Measurements from ENCODE around the gene PSME3IP1.

The PSME3IP1 gene

DNA sequence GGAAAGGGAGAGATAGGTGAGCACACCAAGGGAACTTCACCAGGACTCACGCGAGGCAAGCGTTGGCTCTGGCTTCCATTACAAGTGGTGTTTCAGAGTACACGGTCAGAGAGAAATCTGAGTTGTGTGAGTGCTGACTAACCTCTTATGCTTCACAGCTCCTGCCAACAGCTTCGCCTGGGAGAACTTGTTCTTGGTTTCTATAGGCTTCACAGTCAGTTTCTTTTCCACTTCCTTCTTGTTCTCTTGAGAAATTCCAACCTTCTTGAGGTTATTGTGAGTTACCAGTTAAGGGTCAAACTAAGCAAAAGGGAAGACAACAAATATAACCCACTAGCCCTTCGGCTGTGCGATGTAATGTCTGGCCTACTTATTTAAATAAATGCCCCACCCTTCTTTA is 18.9 kb downstream of the PSME3IP1 start:
- no peak for FAIRE-seq

DNA sequence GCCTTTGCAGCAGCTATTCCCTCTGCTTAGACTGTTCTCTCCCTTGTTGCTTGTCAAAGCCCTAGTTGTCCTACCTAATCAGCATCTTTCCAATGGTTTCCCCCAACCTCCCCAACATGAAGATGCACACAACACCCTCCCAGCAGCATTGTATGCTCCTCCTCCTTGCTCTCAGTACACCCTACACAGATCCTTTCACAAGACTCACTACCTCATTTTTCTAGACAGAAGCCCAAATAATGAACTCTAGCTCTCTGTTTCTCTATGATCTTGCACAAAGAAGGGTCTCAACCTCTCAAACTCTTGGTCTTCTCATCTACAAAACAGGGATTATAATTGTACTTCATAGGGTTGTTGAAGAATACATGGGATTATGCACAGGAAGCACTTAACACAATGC is 19.4 kb downstream of the PSME3IP1 start:
- no peak for FAIRE-seq

DNA sequence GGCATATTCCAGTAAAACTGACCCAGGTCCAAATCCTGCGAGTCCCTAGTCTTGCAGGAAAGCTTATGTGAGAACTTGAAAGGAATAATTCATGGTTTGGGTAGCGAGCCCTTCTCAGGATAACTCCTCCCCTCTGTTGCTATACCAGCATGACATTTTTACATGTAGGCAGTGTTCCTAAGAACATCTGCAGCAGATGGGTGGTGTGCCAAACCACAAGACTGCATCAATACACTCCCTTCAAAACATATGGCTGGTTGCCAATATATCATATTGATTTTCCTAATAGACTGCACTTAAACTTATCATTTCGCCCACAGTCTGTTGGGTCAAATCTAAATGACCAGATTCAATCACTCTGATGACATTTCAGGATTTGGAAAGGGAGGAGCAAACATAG is 19.9 kb downstream of the PSME3IP1 start:
- FAIRE-seq = no peak

DNA sequence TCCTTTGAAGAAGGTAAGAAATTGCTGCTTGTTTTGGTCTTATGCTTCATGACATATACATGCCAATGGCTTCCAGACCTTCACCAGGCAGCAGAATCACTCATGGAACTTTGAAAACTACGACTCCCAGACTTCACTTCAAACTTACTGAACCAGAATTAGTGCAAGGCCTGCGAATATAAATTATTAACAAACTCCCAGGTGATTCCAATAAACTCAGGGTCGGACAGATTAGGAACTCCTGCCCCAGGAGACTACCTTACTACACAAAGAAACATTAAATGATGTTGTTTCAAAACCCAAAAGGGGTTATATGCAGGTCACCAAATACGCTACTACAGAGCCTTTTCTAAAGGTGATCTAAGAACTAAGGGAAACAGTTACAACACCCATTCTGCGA is 20.4 kb downstream of the PSME3IP1 start:
- no peak for FAIRE-seq

DNA sequence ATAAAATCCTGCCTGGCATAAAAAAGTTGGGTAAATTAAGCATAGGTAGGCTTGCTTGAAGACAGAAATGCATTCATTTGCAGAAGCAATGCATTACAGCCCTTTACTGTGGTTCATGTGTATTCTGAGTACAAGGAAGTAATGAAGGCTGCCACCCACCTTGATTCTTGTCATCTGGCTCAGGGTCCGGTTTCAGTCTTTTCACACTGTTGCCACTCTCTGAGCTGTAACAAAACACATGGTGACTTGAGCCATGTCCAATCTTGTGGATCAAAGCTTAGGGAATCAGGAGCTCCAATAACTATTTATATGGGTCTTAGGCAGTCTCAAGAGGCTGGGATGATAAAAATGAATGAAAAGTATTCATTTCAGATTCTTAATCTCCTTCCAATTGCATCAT is 22.0 kb downstream of the PSME3IP1 start:
- no peak for FAIRE-seq

DNA sequence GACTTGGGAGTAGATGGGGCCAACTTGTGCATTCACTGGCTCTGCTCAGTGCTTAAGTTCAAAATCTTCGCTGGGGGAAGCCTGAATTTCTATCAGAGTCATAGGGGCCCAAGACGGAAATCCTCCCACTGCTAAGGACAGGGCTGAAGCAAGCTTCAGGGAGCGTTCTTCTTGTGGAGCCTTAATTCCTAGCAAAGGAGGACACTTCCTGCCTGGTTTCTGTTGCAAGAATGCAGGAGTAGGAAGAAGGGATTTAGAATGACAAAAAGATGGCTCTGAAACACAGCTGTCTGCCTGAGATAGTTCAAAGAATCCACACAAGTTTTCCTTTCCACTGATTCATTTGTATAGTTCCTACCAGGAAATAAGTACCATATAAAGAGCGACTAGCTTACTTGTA is 26.4 kb downstream of the PSME3IP1 start:
- FAIRE-seq = no peak

DNA sequence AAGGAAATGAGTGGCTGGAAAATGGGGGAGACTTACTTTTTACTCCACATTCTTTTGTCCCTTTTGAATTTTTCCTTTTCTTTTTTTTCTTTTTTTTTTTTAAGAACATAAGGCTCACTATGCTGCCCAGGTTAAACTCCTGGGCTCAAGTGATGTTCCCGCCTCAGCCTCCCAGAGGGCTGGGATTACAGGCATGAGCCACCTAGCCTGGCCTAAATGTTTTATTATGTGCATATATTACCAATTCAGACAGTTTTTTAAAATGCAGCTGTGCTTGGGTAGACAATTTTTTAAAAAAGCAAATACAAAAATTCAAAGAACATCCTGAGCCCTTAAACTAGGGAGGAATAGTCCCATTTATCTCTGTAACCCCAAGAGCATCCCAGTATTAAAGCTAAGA is 28.3 kb downstream of the PSME3IP1 start:
- FAIRE-seq = no peak

DNA sequence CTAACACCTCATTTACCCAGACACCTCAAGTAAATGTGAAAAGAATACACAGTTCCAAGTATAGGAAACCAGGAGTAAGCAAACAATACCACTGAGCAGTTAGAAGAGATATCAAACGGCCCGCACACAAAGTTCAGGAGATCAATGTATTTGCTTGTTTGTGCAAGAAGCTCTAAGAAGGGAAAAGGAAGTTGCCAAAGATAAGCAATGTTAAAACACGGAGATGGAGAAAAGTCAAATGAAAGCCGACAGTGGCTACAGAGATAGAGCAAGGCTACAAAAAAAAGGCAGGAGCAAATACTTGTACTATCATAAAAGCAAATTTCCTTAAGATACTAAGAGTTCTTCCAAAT is 29.5 kb downstream of the PSME3IP1 start:
- FAIRE-seq = no peak

DNA sequence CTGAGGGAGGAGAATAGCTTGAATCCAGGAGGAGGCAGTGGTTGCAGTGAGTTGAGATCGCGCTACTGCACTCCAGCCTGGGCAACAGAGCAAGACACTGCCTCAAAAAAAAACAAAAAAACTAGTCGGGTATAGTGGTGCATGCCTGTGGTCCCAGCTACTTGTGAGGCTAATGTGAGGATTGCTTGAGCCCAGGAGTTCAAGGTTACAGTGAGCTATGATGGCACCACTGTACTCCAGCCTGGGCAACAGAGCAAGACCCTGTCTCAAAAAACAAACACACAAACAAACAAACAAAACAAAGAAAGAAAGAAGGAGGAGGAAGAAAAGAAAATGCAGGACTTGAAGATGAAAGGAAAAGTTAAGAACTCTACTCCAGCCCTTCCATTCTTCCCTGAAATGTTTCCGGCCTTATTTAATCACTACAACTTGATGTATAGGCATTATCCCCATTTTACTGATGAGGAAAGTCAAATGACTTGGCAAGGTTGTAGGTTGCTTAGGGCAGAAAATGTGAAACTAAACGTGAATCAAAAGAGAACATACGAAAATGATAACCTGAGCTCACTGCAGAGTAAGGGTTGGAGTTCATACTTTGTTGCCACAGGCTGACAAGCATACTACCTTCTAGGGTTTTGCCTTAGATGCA is 30.0 kb downstream of the PSME3IP1 start:
- FAIRE-seq = no peak

DNA sequence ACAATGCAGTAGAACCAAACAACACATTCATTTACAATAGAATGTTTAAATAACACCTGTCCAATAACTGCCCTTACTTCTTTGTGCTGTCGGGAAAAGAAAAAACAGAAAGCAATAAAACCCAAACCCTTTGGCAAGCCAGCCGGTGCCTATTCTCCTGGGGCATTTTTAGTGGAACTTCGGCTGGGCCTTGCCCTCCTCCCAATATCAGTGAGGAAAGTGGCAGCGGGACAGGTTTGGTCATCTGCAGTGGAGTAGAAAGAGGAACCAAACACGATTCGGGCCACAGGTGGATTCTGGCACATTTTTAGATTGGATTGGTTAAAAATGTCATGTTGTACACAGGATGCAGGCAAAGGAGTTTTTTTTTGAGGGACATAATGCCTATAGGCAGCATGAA is 32.0 kb downstream of the PSME3IP1 start:
- FAIRE-seq = no peak

DNA sequence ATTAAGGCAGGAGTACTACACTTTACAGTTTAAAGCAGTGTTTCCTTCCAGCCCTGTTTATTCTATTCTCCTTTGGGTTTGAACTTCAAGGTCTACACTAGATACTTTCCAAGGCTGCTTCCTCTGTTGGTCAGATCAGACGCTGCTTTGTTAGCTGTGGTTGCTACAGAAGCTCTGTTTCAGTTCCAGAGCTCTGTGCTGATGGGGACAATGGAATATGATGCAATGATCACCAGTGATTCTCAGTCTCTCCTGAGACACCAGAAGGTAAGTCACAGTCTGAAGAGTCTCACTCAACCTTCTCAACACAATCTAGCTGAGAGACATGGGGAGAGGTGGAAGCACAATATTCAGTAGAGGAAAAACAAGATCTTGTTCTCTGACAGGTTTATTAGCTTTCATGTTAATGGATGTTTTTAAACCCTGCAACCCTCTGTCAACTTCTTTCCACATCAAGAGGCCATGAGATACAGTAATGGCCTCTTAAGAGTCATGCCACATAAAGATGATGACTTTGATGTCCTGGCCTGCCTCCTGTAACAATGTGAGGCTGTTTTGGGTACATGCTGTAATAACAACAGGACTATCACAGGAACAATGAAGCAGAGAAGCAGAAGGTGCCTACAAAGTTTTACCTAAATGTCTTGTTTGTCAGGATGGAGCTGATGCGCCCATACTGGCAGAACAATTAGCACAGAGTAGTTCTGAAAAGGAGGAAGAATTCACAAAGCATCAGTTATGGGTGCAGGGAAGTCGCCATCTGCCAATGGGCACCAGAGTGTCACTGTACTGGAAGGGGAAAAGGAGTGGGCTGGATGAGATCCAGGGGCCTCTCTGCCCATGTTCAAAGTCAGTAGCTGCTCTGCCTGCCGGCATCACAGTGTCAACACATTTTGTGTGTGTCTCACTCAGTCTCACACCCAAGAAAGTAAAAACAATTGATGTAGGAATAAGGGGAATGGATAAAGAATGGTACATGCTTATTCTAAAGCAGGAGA is 33.4 kb downstream of the PSME3IP1 start:
- FAIRE-seq = no peak

DNA sequence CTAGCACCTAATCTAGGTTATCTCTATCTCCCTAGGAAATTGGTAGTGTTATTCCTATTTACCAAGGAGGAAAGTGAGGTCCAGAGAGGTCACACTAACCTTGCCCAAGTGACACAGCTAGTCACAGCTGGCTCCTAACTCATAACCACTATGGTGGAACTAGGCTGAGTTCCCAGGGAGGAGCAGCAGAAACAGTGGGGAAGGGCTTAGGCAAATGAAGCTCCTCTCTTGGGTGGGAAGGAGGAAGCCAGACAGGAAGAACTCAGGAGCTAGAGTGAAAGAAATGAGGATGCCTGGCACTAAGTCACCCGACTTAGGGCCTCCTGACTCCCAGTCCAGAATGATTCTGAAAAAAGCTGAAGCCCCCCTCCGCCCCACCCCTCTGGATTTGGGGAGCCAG is 34.5 kb downstream of the PSME3IP1 start:
- FAIRE-seq = no peak

DNA sequence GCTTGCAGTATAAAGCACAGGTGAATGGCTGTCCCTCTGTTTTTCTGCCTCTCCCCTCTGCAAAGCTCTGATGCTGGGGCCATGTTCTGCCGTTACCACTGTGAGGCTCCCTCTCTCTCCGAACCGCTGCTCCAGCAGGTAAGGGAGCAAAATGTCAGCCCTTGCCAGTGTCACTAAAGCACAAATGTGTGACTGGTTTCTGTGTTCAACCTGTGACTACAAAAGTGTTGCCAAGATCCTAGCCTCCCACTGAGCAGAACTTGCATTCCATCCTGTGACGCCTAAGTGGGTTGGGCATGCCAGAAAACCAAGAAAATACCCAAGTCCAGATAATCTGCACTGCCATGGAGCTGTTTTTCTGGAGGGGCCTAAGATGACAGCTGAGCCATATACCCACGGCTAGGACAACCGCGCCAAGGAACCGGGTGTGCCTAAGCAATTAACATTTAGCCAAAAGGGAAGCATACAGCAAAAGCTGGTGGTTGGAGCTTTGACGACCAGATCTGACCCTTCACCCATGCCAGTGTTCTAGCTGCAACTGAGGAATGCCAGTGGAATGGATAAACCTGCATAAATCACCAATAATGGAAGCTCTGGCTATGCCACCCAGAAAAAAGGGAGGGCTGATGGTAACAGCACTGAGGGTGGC is 35.0 kb downstream of the PSME3IP1 start:
- FAIRE-seq = no peak

DNA sequence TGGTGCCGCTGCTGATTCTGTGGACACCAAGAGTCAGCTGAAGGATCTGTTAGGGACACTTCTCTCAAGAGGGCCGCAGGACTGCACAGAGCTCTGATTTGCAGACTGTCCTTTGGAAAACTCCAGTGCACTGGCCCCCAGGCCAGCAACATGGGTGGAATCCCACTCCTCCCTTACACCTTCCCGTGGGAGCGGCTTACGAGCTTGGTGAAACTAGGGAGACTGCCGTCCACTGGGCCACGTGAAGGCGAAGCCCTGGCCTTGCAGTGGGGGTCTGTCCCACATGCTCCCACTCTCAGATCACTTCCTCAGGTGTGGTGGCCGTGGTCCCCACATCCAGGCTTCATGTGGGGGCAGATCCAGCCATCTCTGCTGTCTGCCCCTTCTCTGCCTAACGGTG is 36.4 kb downstream of the PSME3IP1 start:
- no peak for FAIRE-seq

DNA sequence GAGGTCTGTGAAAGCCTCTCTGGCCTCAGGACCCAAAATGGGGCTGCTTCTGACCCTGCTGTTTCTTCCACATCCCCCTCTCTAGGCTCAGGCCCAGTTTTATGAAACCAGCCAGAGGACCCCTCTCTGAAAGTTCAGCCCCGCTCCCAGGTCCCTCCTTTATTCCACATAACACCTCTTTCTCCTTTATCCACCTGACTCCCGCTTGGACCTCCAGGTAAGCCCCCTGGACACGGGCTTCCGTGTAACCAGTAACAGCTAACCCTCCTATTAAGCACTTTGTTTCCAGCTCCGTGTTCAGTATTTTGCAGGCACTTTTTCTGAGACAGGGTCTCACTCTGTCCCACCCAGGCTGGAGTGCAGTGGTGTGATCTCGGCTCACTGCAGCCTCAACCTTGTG is 37.4 kb downstream of the PSME3IP1 start:
- FAIRE-seq = no peak

DNA sequence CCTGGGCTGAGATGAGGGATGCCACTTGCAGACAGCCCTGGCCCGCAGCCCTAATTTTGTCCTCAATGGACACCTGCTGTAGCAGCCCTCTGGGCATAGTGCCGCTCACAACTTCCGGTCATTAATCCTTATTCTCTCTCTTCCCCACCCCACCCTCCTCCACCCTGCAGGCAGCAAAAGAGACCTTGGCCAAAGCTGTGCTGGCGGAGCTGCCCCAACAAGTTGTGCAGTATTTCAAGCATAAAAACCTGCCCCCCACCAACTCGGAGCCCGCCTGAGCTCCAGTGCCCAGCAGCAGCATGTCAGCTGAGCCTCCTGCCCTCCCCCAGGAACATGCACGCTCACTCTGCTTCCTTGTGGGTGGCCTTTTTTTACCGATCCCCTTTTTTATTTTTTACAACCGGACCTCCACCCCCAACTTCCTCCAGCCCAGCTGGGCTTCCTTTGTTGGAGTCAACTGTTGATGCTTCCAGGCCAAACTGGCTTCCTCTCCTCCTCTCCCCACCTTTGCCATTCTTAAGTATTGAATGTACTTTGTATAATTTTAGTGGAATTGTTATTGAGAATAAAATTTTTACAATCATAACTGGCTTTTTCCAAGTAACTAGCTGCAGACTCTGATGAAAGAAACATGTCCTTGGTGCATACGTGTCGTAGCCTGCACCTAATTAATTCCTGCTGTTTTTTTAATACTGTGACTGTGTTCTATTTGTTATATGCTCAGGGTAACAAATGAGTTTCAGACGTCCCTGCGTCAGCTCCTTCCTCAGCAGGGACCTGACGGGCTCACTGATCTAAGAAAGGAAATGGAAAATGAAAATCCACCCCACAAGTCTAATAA is 38.2 kb downstream of the PSME3IP1 start:
- FAIRE-seq = peak; percentile 88

DNA sequence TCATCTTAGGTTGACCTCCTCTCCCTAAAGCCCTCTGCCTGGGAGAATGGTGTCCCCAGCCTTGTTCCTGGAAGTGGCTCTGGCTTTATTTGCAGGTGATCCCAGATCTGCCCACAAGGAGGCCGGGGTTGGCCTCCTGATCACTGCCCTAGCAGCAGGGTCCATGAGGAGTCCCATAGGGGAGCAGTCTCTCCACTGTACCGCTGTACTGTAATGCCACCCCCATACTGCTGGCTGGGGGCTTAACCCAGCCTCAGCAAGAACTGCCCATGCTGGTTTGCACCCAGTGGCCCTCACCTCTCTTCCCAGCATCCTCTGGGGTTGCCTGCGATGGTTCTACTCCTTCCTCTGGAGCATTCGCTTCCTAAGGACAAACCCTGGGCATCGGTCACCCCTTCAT is 39.1 kb downstream of the PSME3IP1 start:
- no peak for FAIRE-seq

DNA sequence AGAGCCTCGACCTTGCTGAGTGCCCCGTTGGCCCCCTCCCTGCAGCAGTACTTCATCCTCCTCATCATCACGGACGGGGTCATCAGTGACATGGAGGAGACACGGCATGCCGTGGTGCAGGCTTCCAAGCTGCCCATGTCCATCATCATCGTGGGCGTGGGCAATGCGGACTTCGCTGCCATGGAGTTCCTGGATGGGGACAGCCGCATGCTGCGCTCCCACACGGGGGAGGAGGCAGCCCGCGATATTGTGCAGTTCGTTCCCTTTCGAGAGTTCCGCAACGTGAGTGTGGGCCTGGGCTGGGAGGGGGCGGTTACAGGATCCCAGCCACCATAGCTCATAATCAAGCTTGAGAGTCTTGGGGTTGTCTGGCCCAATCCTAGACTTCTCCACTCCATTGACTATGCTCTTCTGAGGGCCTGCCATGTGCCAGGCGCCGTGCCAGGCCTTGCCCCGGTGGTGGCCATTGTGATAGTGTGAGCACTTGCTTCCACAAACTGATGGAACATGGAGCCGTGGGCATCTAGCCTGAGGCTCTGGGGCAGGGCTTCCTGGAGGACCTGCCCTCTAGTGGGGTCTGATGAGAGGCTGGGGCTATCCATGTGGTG is 39.7 kb downstream of the PSME3IP1 start:
- FAIRE-seq = no peak

DNA sequence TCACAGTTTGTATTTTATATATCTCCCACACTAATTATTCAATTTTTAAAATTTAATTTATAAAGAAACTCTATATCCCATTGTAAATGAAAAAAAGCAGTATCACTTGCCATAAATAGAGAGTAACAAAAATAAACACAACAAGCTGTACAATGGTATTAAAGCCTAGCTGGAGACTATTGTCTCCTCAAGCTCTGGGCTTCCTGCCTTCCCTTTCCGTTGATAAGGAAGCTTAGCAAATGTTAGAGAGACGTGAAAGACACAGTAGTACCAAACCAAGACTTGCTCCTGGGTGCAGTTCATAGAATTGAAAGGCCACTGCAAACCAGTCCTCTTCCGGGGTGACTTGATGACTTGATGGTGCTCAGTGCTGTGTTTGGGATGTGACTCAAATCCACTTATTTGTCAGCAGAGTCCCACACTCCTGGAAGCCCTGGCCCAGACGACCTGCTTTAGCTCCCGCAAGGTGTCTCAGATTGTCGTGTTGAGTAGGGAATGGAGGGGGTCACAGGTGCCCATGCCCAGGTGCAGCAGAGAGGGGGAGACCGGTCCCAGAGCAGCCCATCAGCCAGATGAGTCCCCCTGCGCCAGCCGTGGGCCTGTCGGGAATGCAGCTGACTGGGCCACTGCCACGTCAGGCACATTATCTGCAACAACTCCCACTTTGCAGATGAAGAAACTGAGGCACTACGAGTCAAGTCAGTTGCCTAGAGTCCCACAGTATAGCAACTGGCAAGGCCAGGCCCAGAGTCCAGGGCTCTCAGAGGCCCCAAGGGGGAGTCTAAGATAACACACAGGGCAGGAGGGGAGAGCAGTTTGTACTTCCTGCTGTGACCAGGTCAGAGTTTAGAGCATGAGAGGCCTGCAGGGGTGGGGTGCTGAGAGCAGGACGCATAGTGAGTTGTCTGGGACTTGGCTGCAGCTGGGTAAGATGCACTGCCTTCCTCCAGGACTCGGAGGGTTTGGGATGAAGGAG is 40.5 kb downstream of the PSME3IP1 start:
- FAIRE-seq = no peak

DNA sequence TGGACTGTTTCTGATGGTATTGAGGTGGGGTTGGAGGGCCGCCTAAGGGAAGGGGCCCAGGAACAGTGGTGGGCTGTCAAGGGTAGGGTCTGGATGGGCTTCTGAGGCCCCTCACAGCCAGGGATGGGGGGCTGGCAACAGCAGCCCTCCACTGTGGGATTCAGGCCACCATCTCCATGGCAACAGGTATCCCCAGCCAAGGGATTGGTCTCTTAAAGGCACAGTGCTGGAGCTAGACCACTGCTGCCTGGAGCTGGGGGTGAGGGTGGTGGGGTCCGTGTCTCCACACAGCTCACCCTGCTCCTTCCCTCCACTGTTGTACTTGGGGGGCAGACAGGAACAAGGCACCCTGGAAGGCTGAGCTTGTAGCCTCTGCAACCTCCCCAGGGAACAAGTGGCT is 41.8 kb downstream of the PSME3IP1 start:
- FAIRE-seq = no peak
